K562 (cell line): ENCODE results near the gene ACADVL. TPM values are rescaled to one million over a fixed set of nuclear protein-coding genes. Genes with fewer than 3 reads are reported as not detected.

Experiments
- HCFC1 ChIP-seq: IDR thresholded peaks from 2 replicates; pipeline ENCODE4 v1.6.1; 2012; ENCODE audit warnings: low read depth, low read length, improper control_type of control experiment
- LARP7 ChIP-seq: fragments of 450-650 bp; IDR thresholded peaks from 2 replicates; pipeline ENCODE4 v1.6.1; 2016
- MBD2 ChIP-seq: sonication (generic); IDR thresholded peaks from 2 replicates; pipeline ENCODE4 v1.6.1; 2016; ENCODE audit warnings: low read depth, borderline replicate concordance
- MCM2 ChIP-seq: fragments of 450-650 bp; IDR thresholded peaks from 2 replicates; pipeline ENCODE4 v1.6.1; 2017; ENCODE audit warnings: low read depth, mild to moderate bottlenecking
- MGA ChIP-seq: fragments of 450-650 bp; IDR thresholded peaks from 2 replicates; pipeline ENCODE4 v1.6.1; 2016; ENCODE audit warnings: mild to moderate bottlenecking, moderate library complexity
- SFPQ ChIP-seq: fragments of 200-400 bp; formaldehyde crosslinking; IDR thresholded peaks from 2 replicates; pipeline ENCODE4 v1.6.1; 2017; ENCODE audit warnings: mild to moderate bottlenecking, low read depth, low read length, moderate library complexity
- SREBF2 ChIP-seq: sonication (generic); formaldehyde crosslinking; IDR thresholded peaks from 2 replicates; pipeline ENCODE4 v1.4.0; 2020; ENCODE audit warnings: mild to moderate bottlenecking, missing genetic modification reagents
- TSC22D4 ChIP-seq: fragments of 450-650 bp; IDR thresholded peaks from 2 replicates; pipeline ENCODE4 v1.6.1; 2016; ENCODE audit warnings: missing genetic modification characterization, missing biosample characterization, control low read depth
- ZBTB33 ChIP-seq: sonication (generic); formaldehyde crosslinking; IDR thresholded peaks from 2 replicates; pipeline ENCODE4 v1.8.1; 2023; ENCODE audit warnings: mild to moderate bottlenecking, missing genetic modification reagents
- ZFP30 ChIP-seq: fragments of 250-450 bp; sonication (Bioruptor Pico); IDR thresholded peaks from 2 replicates; pipeline ENCODE4 v1.8.0; 2022; ENCODE audit warnings: moderate library complexity, mild to moderate bottlenecking, inconsistent platforms, borderline replicate concordance
- ZNF354B ChIP-seq: fragments of 250-450 bp; sonication (Bioruptor Pico); IDR thresholded peaks from 2 replicates; pipeline ENCODE4 v1.4.0; 2020
- ZNF644 ChIP-seq: fragments of 200-800 bp; sonication (Bioruptor generic); IDR thresholded peaks from 2 replicates; pipeline ENCODE4 v1.6.1; 2016; ENCODE audit warnings: low read depth, missing genetic modification characterization, missing compliant biosample characterization
- polyA plus RNA-seq, 8 experiments: library from polyadenylated mRNA; depleted of rRNA in 4 of 8; stranded (reverse) in 5 of 8; unstranded in 3 of 8; fragments of >200 nt; fragmentation: Nextera tagmentation in 2 of 8; fragmentation: Illumina TruSeq in 1 of 8; extraction: Ambion mirVana in 2 of 8; extraction: Trizol in 1 of 8; gene quantifications; 2 replicates each; pipeline versions ENCODE4 v1.2.1 to v1.2.3, GENCODE V29; 2011 to 2014; ENCODE audit warnings: inconsistent platforms in 1 of 8, missing spikeins in 1 of 8
- total RNA-seq, 7 experiments: library from RNA; depleted of rRNA in 6 of 7; stranded (reverse); fragments of >200 nt in 6 of 7; fragmentation: Illumina TruSeq in 2 of 7; extraction: Trizol in 2 of 7; gene quantifications; 2 replicates each; pipeline versions ENCODE4 v1.2.1 to v1.2.3, GENCODE V29; 2011 to 2021; ENCODE audit warnings: low replicate concordance in 1 of 7

Gene ACADVL
- total and polyA plus RNA-seq, 9 of the 15 experiments (the other 6 are each of a cell fraction or from before 2014, with no cell fraction given), result 25.5 to 449 (median 214) TPM

- TF ChIP-seq MGA (no peak), TSC22D4 (tag) (no peak), MBD2 (no peak), MCM2 (no peak), ZNF644 (tag) (no peak), ZFP30 (no peak), SFPQ (no peak), LARP7 (no peak), ZBTB33 (peak; percentile 83), SREBF2 (CRISPR knock-in tag) (no peak), HCFC1 (no peak), ZNF354B (CRISPR knock-in tag) (no peak)
- TF ChIP-seq, all 486 proteins: peak for 3
Measured at GRCh38 chr17:7261379-7262191, 41.8 kb downstream of the ACADVL start (continued).
